ENCODE results near the gene PLCD1.

PLCD1 gene

DNA sequence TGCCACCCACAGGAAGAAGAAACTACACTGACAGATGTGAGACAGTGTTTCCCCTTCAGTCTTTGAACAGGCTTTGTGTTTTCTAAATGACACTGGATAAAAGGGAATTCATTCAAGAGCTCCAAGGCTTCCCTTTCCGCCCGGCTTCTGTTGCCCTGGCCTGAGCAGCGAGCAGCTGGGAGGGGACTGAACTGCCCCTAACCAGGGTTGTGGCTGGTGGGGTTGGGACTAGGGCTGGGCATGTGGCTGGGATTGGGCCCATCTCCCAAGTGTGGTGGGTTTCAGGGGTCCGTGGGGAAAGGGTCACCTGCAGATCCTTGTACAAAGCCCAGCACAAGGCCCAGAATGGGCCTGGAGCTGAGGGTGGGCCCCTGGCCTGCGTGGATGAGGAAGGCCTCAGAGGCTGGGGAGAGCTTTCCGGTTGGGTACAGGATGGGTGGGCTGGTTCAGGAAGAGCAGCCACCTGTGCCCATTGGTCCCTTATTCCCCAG, 28.4 kb downstream of the PLCD1 start:
- ATAC-seq: no peak
- TF ChIP-seq ZNF70 (CRISPR knock-in tag; IDR thresholded peaks at IDR 0.05): no peak
- no peak for TF ChIP-seq ZFP3 (CRISPR knock-in tag; IDR thresholded peaks at IDR 0.05)
- TF ChIP-seq RARB (CRISPR knock-in tag; IDR thresholded peaks at IDR 0.05): no peak
- TF ChIP-seq ISL1 (CRISPR knock-in tag; IDR thresholded peaks at IDR 0.05): no peak
- no peak for TF ChIP-seq TCF4 (CRISPR knock-in tag; IDR thresholded peaks at IDR 0.05; ENCODE audit: borderline replicate concordance)

DNA sequence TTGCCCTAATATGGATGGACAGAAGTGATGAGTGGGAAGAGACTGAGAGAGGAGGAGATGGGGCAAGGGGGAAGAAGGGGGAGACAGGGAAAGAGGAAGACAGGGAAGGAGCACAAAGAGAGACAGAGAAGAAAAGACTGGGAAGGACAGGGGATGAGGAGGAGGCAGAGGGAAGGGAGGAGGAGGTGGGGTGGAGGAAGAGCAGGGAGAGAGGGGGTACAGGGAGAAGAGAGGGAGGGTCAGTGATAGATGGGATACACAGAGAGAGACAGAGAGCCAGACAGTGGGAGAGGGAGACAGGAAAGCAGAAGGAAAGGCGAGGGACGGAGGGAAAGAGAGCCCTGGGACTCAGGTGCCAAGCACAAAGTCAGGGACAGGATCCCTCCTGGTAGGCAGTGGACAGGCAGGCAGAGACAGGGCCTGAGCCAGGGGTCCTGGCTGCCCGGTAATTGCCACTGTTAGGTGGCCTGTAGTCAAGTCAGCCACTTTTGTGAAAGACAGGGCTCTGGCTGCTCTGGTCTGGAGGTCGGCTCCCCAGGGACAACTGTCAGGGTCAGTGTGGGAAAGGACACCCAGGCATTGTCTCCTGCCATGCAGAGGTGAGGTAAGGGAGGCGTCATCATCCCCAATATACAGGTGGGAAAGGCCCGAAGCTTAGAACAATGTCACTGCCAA, 29.1 kb downstream of the PLCD1 start:
- no peak for ATAC-seq
- TF ChIP-seq TCF4 (CRISPR knock-in tag; IDR thresholded peaks at IDR 0.05; ENCODE audit: borderline replicate concordance): no peak
- no peak for TF ChIP-seq SNAI2 (CRISPR knock-in tag; IDR thresholded peaks at IDR 0.05)
- TF ChIP-seq, protein P1, sequence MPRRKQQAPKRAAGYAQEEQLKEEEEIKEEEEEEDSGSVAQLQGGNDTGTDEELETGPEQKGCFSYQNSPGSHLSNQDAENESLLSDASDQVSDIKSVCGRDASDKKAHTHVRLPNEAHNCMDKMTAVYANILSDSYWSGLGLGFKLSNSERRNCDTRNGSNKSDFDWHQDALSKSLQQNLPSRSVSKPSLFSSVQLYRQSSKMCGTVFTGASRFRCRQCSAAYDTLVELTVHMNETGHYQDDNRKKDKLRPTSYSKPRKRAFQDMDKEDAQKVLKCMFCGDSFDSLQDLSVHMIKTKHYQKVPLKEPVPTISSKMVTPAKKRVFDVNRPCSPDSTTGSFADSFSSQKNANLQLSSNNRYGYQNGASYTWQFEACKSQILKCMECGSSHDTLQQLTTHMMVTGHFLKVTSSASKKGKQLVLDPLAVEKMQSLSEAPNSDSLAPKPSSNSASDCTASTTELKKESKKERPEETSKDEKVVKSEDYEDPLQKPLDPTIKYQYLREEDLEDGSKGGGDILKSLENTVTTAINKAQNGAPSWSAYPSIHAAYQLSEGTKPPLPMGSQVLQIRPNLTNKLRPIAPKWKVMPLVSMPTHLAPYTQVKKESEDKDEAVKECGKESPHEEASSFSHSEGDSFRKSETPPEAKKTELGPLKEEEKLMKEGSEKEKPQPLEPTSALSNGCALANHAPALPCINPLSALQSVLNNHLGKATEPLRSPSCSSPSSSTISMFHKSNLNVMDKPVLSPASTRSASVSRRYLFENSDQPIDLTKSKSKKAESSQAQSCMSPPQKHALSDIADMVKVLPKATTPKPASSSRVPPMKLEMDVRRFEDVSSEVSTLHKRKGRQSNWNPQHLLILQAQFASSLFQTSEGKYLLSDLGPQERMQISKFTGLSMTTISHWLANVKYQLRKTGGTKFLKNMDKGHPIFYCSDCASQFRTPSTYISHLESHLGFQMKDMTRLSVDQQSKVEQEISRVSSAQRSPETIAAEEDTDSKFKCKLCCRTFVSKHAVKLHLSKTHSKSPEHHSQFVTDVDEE (CRISPR knock-in tag; IDR thresholded peaks at IDR 0.05): no peak
- no peak for TF ChIP-seq GLIS3 (CRISPR knock-in tag; IDR thresholded peaks at IDR 0.05)
- no peak for TF ChIP-seq ARNTL (CRISPR knock-in tag; IDR thresholded peaks at IDR 0.05; ENCODE audit: borderline replicate concordance, low read depth)
- no peak for TF ChIP-seq ESRRG (CRISPR knock-in tag; IDR thresholded peaks at IDR 0.05)
- no peak for TF ChIP-seq RARB (CRISPR knock-in tag; IDR thresholded peaks at IDR 0.05)
- no peak for TF ChIP-seq ZC3H10 (CRISPR knock-in tag; IDR thresholded peaks at IDR 0.05)
- TF ChIP-seq, protein P2, sequence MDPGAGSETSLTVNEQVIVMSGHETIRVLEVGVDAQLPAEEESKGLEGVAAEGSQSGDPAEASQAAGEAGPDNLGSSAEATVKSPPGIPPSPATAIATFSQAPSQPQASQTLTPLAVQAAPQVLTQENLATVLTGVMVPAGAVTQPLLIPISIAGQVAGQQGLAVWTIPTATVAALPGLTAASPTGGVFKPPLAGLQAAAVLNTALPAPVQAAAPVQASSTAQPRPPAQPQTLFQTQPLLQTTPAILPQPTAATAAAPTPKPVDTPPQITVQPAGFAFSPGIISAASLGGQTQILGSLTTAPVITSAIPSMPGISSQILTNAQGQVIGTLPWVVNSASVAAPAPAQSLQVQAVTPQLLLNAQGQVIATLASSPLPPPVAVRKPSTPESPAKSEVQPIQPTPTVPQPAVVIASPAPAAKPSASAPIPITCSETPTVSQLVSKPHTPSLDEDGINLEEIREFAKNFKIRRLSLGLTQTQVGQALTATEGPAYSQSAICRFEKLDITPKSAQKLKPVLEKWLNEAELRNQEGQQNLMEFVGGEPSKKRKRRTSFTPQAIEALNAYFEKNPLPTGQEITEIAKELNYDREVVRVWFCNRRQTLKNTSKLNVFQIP (CRISPR knock-in tag; IDR thresholded peaks at IDR 0.05; ENCODE audit: borderline replicate concordance, low read depth): no peak
- TF ChIP-seq BACH2 (CRISPR knock-in tag; IDR thresholded peaks at IDR 0.05; ENCODE audit: borderline replicate concordance): no peak
- no peak for TF ChIP-seq ZNF8 (CRISPR knock-in tag; IDR thresholded peaks at IDR 0.05)
- no peak for TF ChIP-seq CSDC2 (CRISPR knock-in tag; IDR thresholded peaks at IDR 0.05)
- no peak for TF ChIP-seq ZNF70 (CRISPR knock-in tag; IDR thresholded peaks at IDR 0.05)
- no peak for TF ChIP-seq ISL1 (CRISPR knock-in tag; IDR thresholded peaks at IDR 0.05)
- TF ChIP-seq ZFP30 (CRISPR knock-in tag; IDR thresholded peaks at IDR 0.05): no peak
- TF ChIP-seq ZNF565 (CRISPR knock-in tag; conservative IDR thresholded peaks at IDR 0.05; ENCODE audit: low read depth): no peak
- TF ChIP-seq ZFP3 (CRISPR knock-in tag; IDR thresholded peaks at IDR 0.05): no peak
- TF ChIP-seq OSR1 (CRISPR knock-in tag; IDR thresholded peaks at IDR 0.05): no peak

DNA sequence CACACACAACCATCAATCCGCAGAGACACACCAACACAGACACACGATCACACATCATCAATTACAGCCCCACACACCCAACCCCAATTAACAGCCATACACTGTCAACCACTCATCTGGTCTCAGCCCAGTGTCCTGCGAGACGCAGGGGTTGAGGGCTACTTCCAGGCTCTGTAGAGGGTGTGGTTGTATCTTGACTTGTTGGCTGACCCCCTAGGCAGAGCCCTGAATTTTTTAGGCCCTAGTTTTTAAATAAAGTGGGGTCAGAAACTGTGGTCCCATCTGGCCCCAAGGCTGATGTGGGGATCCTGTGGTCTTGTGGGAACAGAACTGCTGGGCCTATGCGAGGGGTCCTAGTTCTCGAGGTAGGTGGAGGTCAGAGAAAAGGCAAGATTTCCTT, 29.6 kb downstream of the PLCD1 start:
- ATAC-seq: no peak
- no peak for TF ChIP-seq ZNF8 (CRISPR knock-in tag; IDR thresholded peaks at IDR 0.05)
- no peak for TF ChIP-seq TCF4 (CRISPR knock-in tag; IDR thresholded peaks at IDR 0.05; ENCODE audit: borderline replicate concordance)
- no peak for TF ChIP-seq OSR1 (CRISPR knock-in tag; IDR thresholded peaks at IDR 0.05)
- no peak for TF ChIP-seq ISL1 (CRISPR knock-in tag; IDR thresholded peaks at IDR 0.05)

DNA sequence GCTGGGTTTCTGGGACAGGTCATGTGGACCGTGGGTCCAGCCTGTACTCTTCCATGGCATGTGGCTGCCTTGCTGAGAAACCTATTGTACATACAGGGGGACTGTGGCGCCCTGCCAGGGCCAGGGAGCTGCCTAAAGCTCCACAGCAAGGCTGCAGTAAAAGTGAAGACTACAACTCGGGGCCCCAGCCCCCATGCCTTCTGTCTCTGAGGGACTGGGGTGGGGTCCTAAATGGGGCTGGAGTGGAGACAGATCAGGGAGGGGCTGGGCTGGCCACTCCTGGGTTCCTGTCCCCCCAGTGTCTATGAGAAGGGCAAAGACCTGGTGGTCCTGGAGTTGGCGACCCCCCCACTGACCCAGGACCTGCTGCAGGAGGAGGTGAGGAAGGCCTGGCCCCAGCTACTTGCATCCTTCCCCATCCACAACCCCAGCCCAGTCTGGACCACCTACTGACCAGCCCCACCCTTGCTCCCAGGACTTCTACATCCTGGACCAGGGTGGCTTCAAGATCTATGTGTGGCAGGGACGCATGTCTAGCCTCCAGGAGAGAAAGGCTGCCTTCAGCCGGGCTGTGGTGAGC, 31.6 kb downstream of the PLCD1 start:
- TF ChIP-seq OSR1 (CRISPR knock-in tag; IDR thresholded peaks at IDR 0.05): no peak
- no peak for TF ChIP-seq ZFP3 (CRISPR knock-in tag; IDR thresholded peaks at IDR 0.05)
- no peak for TF ChIP-seq BACH2 (CRISPR knock-in tag; IDR thresholded peaks at IDR 0.05; ENCODE audit: borderline replicate concordance)
- TF ChIP-seq ARNTL (CRISPR knock-in tag; IDR thresholded peaks at IDR 0.05; ENCODE audit: borderline replicate concordance, low read depth): no peak
- no peak for TF ChIP-seq TCF4 (CRISPR knock-in tag; IDR thresholded peaks at IDR 0.05; ENCODE audit: borderline replicate concordance)
- TF ChIP-seq SNAI2 (CRISPR knock-in tag; IDR thresholded peaks at IDR 0.05): no peak
- TF ChIP-seq, protein P3, sequence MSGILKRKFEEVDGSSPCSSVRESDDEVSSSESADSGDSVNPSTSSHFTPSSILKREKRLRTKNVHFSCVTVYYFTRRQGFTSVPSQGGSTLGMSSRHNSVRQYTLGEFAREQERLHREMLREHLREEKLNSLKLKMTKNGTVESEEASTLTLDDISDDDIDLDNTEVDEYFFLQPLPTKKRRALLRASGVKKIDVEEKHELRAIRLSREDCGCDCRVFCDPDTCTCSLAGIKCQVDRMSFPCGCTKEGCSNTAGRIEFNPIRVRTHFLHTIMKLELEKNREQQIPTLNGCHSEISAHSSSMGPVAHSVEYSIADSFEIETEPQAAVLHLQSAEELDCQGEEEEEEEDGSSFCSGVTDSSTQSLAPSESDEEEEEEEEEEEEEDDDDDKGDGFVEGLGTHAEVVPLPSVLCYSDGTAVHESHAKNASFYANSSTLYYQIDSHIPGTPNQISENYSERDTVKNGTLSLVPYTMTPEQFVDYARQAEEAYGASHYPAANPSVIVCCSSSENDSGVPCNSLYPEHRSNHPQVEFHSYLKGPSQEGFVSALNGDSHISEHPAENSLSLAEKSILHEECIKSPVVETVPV (CRISPR knock-in tag; IDR thresholded peaks at IDR 0.05): no peak
- TF ChIP-seq CSDC2 (CRISPR knock-in tag; IDR thresholded peaks at IDR 0.05): no peak
- no peak for TF ChIP-seq ZC3H10 (CRISPR knock-in tag; IDR thresholded peaks at IDR 0.05)
- TF ChIP-seq, protein P4, sequence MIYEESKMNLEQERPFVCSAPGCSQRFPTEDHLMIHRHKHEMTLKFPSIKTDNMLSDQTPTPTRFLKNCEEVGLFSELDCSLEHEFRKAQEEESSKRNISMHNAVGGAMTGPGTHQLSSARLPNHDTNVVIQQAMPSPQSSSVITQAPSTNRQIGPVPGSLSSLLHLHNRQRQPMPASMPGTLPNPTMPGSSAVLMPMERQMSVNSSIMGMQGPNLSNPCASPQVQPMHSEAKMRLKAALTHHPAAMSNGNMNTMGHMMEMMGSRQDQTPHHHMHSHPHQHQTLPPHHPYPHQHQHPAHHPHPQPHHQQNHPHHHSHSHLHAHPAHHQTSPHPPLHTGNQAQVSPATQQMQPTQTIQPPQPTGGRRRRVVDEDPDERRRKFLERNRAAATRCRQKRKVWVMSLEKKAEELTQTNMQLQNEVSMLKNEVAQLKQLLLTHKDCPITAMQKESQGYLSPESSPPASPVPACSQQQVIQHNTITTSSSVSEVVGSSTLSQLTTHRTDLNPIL (CRISPR knock-in tag; IDR thresholded peaks at IDR 0.05; ENCODE audit: low read depth): no peak
- no peak for TF ChIP-seq ZNF8 (CRISPR knock-in tag; IDR thresholded peaks at IDR 0.05)
- TF ChIP-seq, protein P1 (CRISPR knock-in tag; IDR thresholded peaks at IDR 0.05): no peak
- TF ChIP-seq ISL1 (CRISPR knock-in tag; IDR thresholded peaks at IDR 0.05): no peak
- no peak for TF ChIP-seq TOX (CRISPR knock-in tag; IDR thresholded peaks at IDR 0.05; ENCODE audit: borderline replicate concordance)
- no peak for TF ChIP-seq ZFP30 (CRISPR knock-in tag; IDR thresholded peaks at IDR 0.05)
- TF ChIP-seq GLIS3 (CRISPR knock-in tag; IDR thresholded peaks at IDR 0.05): no peak
- TF ChIP-seq ESRRG (CRISPR knock-in tag; IDR thresholded peaks at IDR 0.05): no peak
- no peak for ATAC-seq

All from SK-N-SH treated with all-trans-retinoic acid at 6 μM for 48 hours (cell line).